Activated CD4-positive, alpha-beta memory T cell treated with anti-CD3 and anti-CD28 coated beads, Interleukin-2, amount 10 ng/mL, durations not matched to agents 7 days and 5 days (primary cell): Measurements from ENCODE around the gene CD55. TPM values are rescaled to one million over a fixed set of nuclear protein-coding genes. Genes with fewer than 3 reads are reported as not detected.

Experiments used
- CTCF ChIA-PET: fragments of 350-600 bp; sonication (Branson Sonifier 250); formaldehyde crosslinking; loops from one replicate; lab custom pipeline; 2021; ENCODE audit warnings: antibody characterized with exemption, inconsistent platforms; lab: Charles Lee
- POLR2A ChIA-PET: fragments of 350-600 bp; sonication (Branson Sonifier 250); formaldehyde crosslinking; loops from one replicate; lab custom pipeline; 2021; ENCODE audit warnings: antibody characterized with exemption; lab: Charles Lee
- DNase-seq: peaks from one replicate; pipeline ENCODE4 v3.0.0-alpha.2; 2020
- H3K27ac Mint-ChIP-seq: one replicate; pipeline ENCODE4 v1.8.0; 2021; ENCODE audit warnings: mild to moderate bottlenecking, mixed read lengths
- H3K27me3 Mint-ChIP-seq: one replicate; pipeline ENCODE4 v1.8.0; 2021; ENCODE audit warnings: mixed read lengths
- H3K36me3 Mint-ChIP-seq: one replicate; pipeline ENCODE4 v1.8.0; 2021; ENCODE audit warnings: low read depth, mixed read lengths
- H3K4me1 Mint-ChIP-seq: one replicate; pipeline ENCODE4 v1.8.0; 2021; ENCODE audit warnings: mixed read lengths
- H3K4me3 Mint-ChIP-seq: one replicate; pipeline ENCODE4 v1.8.0; 2021; ENCODE audit warnings: mild to moderate bottlenecking, mixed read lengths
- H3K9me3 Mint-ChIP-seq: one replicate; pipeline ENCODE4 v1.8.0; 2021; ENCODE audit warnings: mixed read lengths
- total RNA-seq, 2 experiments: library from RNA; stranded (reverse); gene quantifications; one replicate each; pipeline ENCODE4 v1.2.3, GENCODE V29; 2021

Gene CD55
- total RNA-seq, 2 experiments from 2014 or later = 82.1 to 86.2 TPM

- Mint-ChIP-seq H3K27me3 (peaks cover 3% of the 10 kb centered on the region), H3K9me3 (peaks cover 4% of the 10 kb centered on the region), H3K4me3 (no peak overlapping the region), H3K36me3 (no peaks in the 10 kb centered on the region), H3K4me1 (no peaks in the 10 kb centered on the region), H3K27ac (no peak overlapping the region)
- POLR2A ChIA-PET = no interaction called here
- DNase-seq = no peak
- CTCF ChIA-PET = interaction anchor here (0.5 kb wide), 1 partner anchor 392 kb away, joined by 3 read pairs; no protein-coding TSS in a partner anchor
These were observed 77.5 kb downstream of the CD55 start for GRCh38 chr1:207398986-207399385.

GRCh38 chr1:207401578-207401977 is 80.1 kb downstream of the CD55 start:
- peaks cover 4% of the 10 kb centered on the region for H3K4me1 Mint-ChIP-seq
- ChIA-PET CTCF (interaction anchor here (0.5 to 2.4 kb wide), 3 partner anchors 80 to 317 kb away, joined by 3 to 9 read pairs (median 5); partner anchors contain the start of gene CD55), POLR2A (interaction anchor here (0.7 to 2.6 kb wide), 2 partner anchors 80 to 353 kb away, joined by 4 to 6 read pairs; partner anchors contain the start of gene CD55)
- no peak for DNase-seq
- no peak overlapping the region for H3K4me3 Mint-ChIP-seq
- H3K9me3 Mint-ChIP-seq = peaks cover 4% of the 10 kb centered on the region
- H3K27ac Mint-ChIP-seq = no peak overlapping the region
- peaks cover 3% of the 10 kb centered on the region for H3K27me3 Mint-ChIP-seq
- H3K36me3 Mint-ChIP-seq = no peaks in the 10 kb centered on the region

DNA sequence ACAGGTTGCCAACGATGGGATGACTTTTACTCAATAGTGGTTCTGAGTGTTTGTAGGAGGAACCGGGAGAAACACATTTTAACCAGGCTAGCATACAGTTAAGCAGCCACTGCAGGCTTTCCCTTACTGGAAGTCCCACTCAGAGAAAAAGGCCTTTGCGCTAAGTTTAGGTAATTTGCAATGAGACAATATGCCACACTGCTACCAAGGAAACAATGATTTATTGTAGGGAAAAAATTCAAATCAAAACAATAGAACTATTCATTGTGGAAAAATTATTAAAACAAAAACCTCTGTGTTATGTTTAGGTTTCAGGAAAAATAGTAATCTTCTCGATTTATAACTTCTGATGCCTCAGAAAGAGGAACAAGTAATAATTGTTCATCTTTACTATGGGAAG is 81.3 kb downstream of the CD55 start:
- peaks cover 4% of the 10 kb centered on the region for H3K9me3 Mint-ChIP-seq
- ChIA-PET CTCF (interaction anchor here (2.4 kb wide), 1 partner anchor 318 kb away, joined by 9 read pairs; no protein-coding TSS in a partner anchor), POLR2A (interaction anchor here (2.6 kb wide), 1 partner anchor 81 kb away, joined by 6 read pairs; the partner anchor contains the start of gene CD55)
- no peak overlapping the region for H3K27ac Mint-ChIP-seq
- no peak for DNase-seq
- H3K4me3 Mint-ChIP-seq = no peak overlapping the region
- peaks cover 3% of the 10 kb centered on the region for H3K27me3 Mint-ChIP-seq
- peaks cover 7% of the 10 kb centered on the region for H3K4me1 Mint-ChIP-seq
- H3K36me3 Mint-ChIP-seq = no peaks in the 10 kb centered on the region

- POLR2A ChIA-PET = interaction anchor here (0.9 to 1.7 kb wide), 4 partner anchors 68 to 321 kb away, joined by 3 to 8 read pairs (median 6); partner anchors contain the start of gene CD55
- H3K9me3 Mint-ChIP-seq = peaks cover 4% of the 10 kb centered on the region
- no peak for DNase-seq
These were observed 83.5 kb downstream of the CD55 start for GRCh38 chr1:207404849-207405525.

DNA sequence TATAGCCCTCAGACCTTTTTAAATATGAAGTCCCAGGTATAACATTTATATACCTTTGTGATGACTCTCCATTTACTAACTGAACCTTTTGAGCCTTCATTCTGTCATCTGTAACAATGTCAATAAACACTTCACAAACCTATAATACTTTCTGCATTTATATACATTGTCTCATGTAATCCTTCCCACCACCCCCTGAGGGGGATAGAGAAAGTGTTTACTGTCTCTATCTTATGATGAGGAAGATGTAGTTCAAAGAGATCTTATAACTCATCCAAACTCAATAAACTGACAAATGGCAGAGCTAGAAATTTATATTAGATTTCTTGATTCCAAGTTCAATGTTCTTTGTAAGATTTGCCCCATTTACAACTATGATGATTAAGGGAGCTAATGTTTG is 84.3 kb downstream of the CD55 start:
- H3K4me1 Mint-ChIP-seq = peaks cover 11% of the 10 kb centered on the region

More at GRCh38 chr1:207404849-207405525, 83.5 kb downstream of the CD55 start:
- peaks cover 3% of the 10 kb centered on the region for H3K27me3 Mint-ChIP-seq
- H3K27ac Mint-ChIP-seq = no peak overlapping the region
- CTCF ChIA-PET = interaction anchor here (0.6 to 4.3 kb wide), 35 partner anchors 9 to 355 kb away, joined by 3 to 56 read pairs (median 4); partner anchors contain the start of genes CD55, CR1 and PFKFB2
- peaks cover 11% of the 10 kb centered on the region for H3K4me1 Mint-ChIP-seq
- H3K4me3 Mint-ChIP-seq = no peak overlapping the region
- no peaks in the 10 kb centered on the region for H3K36me3 Mint-ChIP-seq

DNA sequence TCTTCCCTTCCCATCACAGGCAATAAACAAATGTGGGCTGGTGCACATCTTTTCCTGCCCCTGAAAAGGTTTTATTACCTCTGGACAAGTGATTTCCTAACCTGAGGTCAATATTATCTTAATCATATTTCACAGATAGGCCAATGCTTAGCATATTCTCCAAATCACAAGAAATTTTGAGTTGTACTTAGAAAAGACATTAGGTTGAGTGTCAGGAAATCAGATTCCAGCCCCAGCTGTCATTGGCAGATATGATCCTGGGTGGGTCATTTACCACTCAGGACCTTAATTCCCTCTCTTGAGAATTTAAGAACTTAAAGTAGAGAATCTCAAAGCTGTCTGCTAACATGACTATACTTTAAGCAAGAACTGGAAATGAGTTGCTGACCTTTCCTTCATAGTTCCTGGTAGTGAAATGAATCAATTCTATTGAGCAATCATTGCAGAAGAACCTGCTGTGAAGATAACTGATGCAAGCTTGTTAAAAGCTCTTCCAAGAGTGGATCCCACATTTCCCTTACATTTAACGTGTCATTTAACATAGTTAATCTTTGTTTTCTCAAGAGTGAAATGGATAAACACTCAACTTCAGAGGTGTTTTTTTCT is 86.3 kb downstream of the CD55 start:
- no peak for DNase-seq
- Mint-ChIP-seq H3K27me3 (peaks cover 3% of the 10 kb centered on the region), H3K9me3 (no peaks in the 10 kb centered on the region), H3K4me1 (peaks cover 17% of the 10 kb centered on the region), H3K27ac (no peak overlapping the region), H3K36me3 (no peaks in the 10 kb centered on the region), H3K4me3 (no peak overlapping the region)
- CTCF ChIA-PET = interaction anchor here (1.3 to 4.3 kb wide), 4 partner anchors 10 to 324 kb away, joined by 3 to 56 read pairs (median 13); no protein-coding TSS in a partner anchor
- POLR2A ChIA-PET = no interaction called here

More for the DNA sequence above, 84.3 kb downstream of the CD55 start:
- Mint-ChIP-seq H3K4me3 (no peak overlapping the region), H3K36me3 (no peaks in the 10 kb centered on the region), H3K27me3 (peaks cover 3% of the 10 kb centered on the region), H3K9me3 (peaks cover 3% of the 10 kb centered on the region), H3K27ac (no peak overlapping the region)
- ChIA-PET CTCF (interaction anchor here (0.6 to 4.3 kb wide), 25 partner anchors 8 to 402 kb away, joined by 3 to 56 read pairs (median 5); partner anchors contain the start of genes CD55 and CR1), POLR2A (interaction anchor here (1.7 kb wide), 1 partner anchor 84 kb away, joined by 8 read pairs; the partner anchor contains the start of gene CD55)
- no peak for DNase-seq

Other genes starting within 250 kb of the CD55 start
- gene C4BPB, start 232.8 kb upstream of the CD55 start, total RNA-seq = 1 to 10 TPM in 1 of 2 experiments, under 1 TPM in 1; 0.43 to 1.2 TPM
- not detected for gene C4BPA, start 217.4 kb upstream of the CD55 start, total RNA-seq
- not detected for gene CR2, start 132.7 kb downstream of the CD55 start, total RNA-seq
- not detected for gene CR1, start 174.5 kb downstream of the CD55 start, total RNA-seq